Esophagus squamous epithelium (tissue), 4 donors: ENCODE data around the gene BCDIN3D.

ENCODE experiments used
- POLR2A ChIP-seq, 4 donors: fragments of 450-650 bp; IDR thresholded peaks; one replicate each; pipeline ENCODE4 v1.6.1; 2017; ENCODE audit warnings: antibody characterized with exemption in 4 of 4, mild to moderate bottlenecking in 4 of 4, moderate library complexity in 3 of 4
- TF ChIP-seq, protein P1 (sequence below), 6 experiments: fragments of 450-650 bp in 4 of 6; fragments of 200-600 bp in 2 of 6; sonication (generic) in 2 of 6; IDR thresholded peaks; one replicate each; pipeline ENCODE4 v1.5.1; 2016 to 2019; ENCODE audit warnings: antibody characterized with exemption in 6 of 6, mild to moderate bottlenecking in 4 of 6, moderate library complexity in 4 of 6

DNA sequence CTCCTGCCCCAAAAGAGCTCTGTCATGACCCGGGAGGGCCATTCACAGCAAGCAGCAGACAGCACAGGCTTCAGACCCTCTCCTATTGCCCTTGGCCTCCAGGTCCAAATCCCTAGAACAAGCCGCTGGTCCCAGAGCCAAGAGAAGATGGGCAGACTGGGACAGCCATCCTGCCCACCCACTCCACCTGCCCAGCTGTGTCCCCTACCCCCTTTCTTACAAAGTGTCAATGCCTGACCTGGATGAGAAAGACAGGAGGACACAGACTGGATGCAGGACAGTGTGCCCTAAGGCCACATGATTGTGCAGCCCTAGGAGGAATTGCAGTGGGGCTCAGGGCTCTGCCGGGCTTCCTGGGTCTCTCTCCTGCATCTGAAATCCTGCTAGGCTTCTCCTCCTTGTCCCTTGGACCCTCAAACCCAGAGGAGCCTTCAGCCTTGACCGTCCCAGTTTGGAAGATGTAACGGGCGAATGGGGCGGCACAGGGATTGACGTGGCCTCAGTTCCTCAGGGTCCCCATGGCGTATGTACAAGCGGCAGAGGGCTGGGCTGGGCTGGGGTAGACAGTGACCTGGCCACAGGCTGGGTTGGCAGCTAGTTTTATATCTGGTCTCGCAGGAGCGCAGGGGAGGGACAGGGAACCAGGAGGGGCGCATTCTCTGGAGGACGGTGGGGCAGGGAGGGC, 27.1 kb upstream of the BCDIN3D start:
- TF ChIP-seq, protein P1, sequence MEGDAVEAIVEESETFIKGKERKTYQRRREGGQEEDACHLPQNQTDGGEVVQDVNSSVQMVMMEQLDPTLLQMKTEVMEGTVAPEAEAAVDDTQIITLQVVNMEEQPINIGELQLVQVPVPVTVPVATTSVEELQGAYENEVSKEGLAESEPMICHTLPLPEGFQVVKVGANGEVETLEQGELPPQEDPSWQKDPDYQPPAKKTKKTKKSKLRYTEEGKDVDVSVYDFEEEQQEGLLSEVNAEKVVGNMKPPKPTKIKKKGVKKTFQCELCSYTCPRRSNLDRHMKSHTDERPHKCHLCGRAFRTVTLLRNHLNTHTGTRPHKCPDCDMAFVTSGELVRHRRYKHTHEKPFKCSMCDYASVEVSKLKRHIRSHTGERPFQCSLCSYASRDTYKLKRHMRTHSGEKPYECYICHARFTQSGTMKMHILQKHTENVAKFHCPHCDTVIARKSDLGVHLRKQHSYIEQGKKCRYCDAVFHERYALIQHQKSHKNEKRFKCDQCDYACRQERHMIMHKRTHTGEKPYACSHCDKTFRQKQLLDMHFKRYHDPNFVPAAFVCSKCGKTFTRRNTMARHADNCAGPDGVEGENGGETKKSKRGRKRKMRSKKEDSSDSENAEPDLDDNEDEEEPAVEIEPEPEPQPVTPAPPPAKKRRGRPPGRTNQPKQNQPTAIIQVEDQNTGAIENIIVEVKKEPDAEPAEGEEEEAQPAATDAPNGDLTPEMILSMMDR (IDR thresholded peaks at IDR 0.05) = no peak
- no peak for TF ChIP-seq POLR2A (IDR thresholded peaks at IDR 0.05)
